LNCaP clone FGC (cell line): ENCODE measurements around the gene C1orf122.

Experiments
- DNase-seq: peaks from one replicate; pipeline ENCODE4 v3.0.0-alpha.2; 2011; ENCODE audit warnings: low read depth
- H3K4me3 ChIP-seq: 2 replicates; pipeline ENCODE4 v1.5.1; 2011; ENCODE audit warnings: mild to moderate bottlenecking, low read depth, low read length, control low read depth
- TF ChIP-seq, protein P1 (sequence below): IDR thresholded peaks from 2 replicates; pipeline ENCODE4 v1.5.1; 2012; ENCODE audit warnings: mild to moderate bottlenecking; ENCODE audit not compliant: control insufficient read depth, insufficient read depth; ENCODE audit errors: extremely low read depth

C1orf122 gene

GRCh38 chr1:37831109-37831508 is 23.5 kb downstream of the C1orf122 start:
- H3K4me3 ChIP-seq: no peak overlapping the region
- TF ChIP-seq, protein P1, sequence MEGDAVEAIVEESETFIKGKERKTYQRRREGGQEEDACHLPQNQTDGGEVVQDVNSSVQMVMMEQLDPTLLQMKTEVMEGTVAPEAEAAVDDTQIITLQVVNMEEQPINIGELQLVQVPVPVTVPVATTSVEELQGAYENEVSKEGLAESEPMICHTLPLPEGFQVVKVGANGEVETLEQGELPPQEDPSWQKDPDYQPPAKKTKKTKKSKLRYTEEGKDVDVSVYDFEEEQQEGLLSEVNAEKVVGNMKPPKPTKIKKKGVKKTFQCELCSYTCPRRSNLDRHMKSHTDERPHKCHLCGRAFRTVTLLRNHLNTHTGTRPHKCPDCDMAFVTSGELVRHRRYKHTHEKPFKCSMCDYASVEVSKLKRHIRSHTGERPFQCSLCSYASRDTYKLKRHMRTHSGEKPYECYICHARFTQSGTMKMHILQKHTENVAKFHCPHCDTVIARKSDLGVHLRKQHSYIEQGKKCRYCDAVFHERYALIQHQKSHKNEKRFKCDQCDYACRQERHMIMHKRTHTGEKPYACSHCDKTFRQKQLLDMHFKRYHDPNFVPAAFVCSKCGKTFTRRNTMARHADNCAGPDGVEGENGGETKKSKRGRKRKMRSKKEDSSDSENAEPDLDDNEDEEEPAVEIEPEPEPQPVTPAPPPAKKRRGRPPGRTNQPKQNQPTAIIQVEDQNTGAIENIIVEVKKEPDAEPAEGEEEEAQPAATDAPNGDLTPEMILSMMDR: no peak
- DNase-seq: no peak

- no peak overlapping the region for H3K4me3 ChIP-seq
- DNase-seq: no peak
- TF ChIP-seq, protein P1: no peak
Measured at GRCh38 chr1:37831809-37832208, 24.2 kb downstream of the C1orf122 start.

GRCh38 chr1:37836788-37837187 is 29.2 kb downstream of the C1orf122 start:
- H3K4me3 ChIP-seq: no peak overlapping the region
- TF ChIP-seq, protein P1: no peak
- DNase-seq: no peak

DNA sequence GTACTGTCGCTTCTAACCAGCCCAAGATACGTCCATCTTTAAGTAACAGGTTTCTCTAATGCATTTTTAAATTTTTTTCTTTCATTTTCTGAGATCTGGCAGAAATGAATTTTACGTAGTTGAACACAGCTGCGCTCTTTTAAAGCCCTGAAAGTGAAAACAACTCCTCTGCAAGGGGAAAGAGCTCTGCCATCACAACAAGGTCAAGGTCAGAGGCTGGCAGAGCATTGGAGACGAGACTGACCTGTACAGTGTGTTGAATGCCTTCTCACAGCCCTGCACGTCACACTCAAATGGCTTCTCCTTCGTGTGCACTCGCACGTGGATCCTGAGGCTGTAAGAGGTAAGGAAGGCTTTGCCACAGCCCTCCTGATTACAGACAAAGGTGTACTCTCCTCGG is 32.1 kb downstream of the C1orf122 start:
- DNase-seq: no peak
- no peak overlapping the region for H3K4me3 ChIP-seq
- TF ChIP-seq, protein P1: no peak

GRCh38 chr1:37840711-37841110 is 33.1 kb downstream of the C1orf122 start:
- DNase-seq: no peak
- TF ChIP-seq, protein P1: no peak
- H3K4me3 ChIP-seq: no peak overlapping the region

DNA sequence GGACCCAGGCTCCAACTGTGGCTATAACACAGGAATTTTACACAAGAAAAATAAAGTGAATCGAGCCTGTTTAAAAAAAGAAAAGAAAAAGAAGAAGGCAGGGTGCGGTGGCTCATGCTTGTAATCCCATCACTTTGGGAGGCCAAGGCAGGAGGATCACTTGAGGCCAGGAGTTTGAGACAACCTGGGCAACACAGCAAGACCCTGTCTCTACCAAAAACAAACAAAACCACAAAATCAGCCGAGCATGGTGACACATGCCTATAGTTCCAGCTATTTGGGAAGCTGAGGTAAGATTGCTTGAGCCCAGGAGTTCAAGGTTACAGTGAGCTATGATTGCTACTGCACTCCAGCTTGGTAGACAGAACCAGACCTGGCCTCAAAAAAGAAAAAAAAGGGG is 34.1 kb downstream of the C1orf122 start:
- no peak overlapping the region for H3K4me3 ChIP-seq
- no peak for DNase-seq
- TF ChIP-seq, protein P1: no peak

DNA sequence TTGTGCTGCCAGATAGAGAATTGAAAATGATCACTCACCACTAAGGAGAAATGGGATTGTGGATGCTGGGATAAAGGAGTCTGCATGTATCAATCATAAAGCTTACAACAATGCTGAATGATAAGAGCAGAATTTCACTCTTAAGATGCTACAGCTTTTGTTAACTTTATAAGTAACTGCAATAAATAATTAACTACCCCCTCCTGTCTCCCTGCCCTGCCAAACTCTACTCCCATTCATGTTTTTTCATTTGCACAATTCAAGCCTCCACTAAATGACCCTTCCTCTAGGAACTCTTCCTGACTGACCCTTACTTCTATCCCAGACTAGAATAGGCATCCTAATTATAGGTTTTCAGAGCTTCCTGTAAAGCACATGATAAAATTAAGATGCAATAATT is 36.9 kb downstream of the C1orf122 start:
- TF ChIP-seq, protein P1: no peak
- DNase-seq: no peak
- H3K4me3 ChIP-seq: no peak overlapping the region
